HG03378 (cell line): ENCODE results near the gene MNS1.
"Not testable (repeated sequence)": the region's sequence is repeated elsewhere in the genome, so short reads cannot be mapped to it uniquely, and the experiment has no call there.

Source experiments
- ATAC-seq: cut with Tn5 transposase; IDR thresholded peaks from one replicate; pipeline ENCODE4 v1.9.1; 2021; ENCODE audit warnings: mild to moderate bottlenecking, moderate library complexity; ENCODE audit not compliant: unreplicated experiment

Gene MNS1

DNA sequence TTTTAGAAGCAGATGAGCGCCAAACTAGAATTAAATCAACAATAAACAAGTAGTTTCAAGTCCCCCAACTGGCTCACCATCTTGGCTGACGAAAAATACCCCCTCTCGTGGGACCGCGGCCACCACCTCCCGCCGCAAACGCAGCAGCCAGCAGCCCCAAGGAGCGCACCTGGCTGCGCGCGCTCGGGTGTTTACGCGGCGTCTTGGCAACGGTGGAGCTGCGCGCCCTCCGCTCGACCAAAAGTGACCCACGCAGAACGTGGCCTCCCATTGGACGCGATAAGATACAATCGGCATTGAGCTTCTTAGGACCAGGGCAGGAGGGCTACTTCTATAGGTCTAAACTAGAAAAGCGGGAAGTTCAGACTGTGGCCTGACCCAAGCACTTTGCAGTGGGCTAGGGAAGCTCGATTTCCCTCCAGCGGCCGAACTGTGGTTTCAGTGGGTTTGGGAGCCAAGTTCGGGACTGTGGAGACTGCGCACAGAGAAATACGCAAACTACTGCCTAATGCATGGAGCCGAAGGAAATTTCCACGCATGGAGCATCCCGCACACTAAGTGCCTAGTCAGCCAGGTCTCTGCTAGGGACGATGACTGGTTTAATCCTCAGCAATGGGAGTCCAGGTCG is at the start of gene MNS1:
MNS1 (minus strand) TSS at position 245 of the 628 bp plus-strand sequence; CDS start at position 80, 165 bp downstream.
- ATAC-seq = peak; percentile 99

DNA sequence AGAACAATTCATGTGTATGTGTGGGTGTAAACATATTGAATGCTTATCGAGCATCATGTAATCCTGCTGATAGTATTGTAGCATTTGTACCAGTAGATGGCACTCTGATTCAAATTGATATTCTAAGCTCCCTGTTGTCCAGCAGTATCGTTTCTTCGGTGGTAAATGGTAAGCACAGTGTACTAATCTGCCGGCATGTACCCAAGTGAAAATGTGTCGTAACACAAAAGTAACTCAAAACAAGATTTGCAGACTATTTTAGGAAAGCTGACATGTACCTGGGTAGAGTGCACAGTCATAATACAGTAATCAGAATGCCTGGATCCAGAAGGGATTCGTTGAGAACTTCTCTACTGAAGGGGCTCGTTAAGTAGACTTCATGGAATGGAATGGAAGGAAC is 31.7 kb upstream of the MNS1 start:
- peak; percentile 76 for ATAC-seq

GRCh38 chr15:56495533-56495932 is 30.6 kb upstream of the MNS1 start:
- no peak for ATAC-seq

- ATAC-seq = no peak
Observed at GRCh38 chr15:56495053-56495452, 30.1 kb upstream of the MNS1 start.

- no peak for ATAC-seq
Observed at GRCh38 chr15:56492791-56493555, 28.0 kb upstream of the MNS1 start.

GRCh38 chr15:56492236-56492635 is 27.3 kb upstream of the MNS1 start:
- no peak for ATAC-seq

- no peak for ATAC-seq
Observed at GRCh38 chr15:56491110-56491722, 26.3 kb upstream of the MNS1 start.

- ATAC-seq = no peak
Observed at GRCh38 chr15:56490461-56490860, 25.5 kb upstream of the MNS1 start.

GRCh38 chr15:56486206-56486605 is 21.3 kb upstream of the MNS1 start:
- not testable (repeated sequence) for ATAC-seq

DNA sequence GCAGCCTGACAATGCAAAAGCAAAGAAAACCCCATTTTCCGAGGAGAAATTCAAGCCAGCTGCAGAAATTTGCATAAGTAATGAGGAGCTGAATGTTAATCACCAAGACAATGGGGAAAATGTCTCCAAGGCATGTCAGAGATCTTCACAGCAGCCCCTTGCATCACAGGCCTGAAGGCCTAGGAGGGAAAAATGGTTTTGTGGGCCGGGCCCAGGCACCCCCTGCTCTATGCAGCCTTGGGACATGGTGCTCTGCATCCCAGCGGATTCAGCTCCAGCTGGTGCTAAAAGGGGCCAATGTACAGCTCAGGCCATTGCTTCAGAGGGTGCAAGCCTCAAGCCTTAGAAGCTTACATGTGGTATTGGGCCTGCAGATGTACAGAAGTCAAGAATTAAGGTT is 20.5 kb upstream of the MNS1 start:
- not testable (repeated sequence) for ATAC-seq

GRCh38 chr15:56484287-56484686 is 19.4 kb upstream of the MNS1 start:
- no peak for ATAC-seq

DNA sequence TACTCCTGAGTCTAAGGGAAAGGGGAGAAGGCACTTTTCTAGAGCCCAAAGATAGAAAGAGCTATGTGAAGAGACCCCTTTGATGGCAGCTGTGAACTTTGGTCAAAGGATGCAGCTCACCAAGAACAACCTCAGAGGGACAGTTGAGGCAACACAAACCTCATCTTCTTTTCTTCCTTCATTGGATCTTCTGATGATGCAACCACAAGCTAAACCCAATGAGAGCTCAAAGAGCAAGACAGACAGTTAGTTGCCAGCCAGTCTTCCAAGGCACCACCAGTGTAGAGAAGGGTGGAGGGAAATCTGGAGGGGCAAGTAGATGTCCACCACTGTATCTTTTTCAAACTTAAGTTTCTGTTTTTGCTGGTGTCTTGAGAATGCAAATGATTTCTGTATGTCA is 10.4 kb upstream of the MNS1 start:
- no peak for ATAC-seq

GRCh38 chr15:56473017-56473416 is 8.1 kb upstream of the MNS1 start:
- no peak for ATAC-seq

DNA sequence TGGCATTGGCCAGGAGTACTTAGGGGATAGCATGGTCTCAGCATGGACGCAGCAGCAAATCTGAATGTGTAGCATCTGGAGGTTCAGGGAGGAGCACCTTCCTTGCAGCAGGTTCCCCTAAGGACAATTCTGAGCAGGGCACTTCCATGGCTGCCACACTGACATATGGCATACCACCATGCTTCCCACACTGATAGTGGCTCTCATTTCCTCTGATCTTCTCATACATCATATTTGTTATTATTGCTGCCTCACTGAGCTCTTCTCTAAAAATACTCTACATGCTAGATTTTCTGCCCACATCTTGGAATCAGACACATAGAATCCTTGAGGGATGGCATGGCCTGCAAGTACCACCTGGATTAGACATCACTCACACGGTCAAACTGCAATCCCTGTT is 7.3 kb upstream of the MNS1 start:
- ATAC-seq = no peak

- no peak for ATAC-seq
Observed at GRCh38 chr15:56471440-56472069, 6.6 kb upstream of the MNS1 start.

- no peak for ATAC-seq
Observed at GRCh38 chr15:56469483-56469882, 4.5 kb upstream of the MNS1 start.

DNA sequence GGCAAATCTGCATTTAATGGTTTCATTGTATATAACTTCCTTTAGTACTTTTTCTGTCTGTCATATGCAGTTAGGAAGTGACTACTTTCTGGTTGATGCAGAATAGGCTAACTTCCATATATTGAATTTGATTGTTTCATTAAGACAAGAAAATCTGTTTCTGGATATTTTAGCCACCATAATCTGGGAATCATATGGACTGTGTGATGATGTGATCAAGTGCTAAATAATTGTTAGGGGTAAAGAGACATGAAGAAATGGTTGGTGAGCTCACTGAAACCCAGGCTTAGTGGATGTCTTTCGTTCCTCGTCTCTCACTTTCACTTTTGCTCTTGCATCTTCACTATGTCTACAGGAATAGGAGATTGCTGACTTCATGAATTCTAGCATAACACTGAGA is 3.5 kb upstream of the MNS1 start:
- ATAC-seq = peak; percentile 55

DNA sequence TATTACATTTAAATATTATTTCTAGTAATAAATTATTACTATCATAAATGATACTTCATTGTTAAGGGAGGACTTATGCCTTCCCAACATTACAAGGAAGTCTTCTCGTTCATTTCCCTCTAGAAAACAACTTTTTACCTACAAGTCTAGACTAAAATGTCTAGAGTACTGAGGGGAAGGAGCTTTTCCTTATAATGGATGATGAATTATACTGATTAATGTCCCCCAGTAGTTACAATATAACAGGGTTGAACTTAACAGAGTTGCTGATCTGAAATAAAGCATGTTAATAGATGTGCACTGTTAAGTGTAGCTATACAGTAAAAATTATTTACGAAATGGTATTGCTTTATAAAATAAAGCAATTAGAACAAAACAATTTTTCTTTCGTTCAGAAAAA is 2.7 kb upstream of the MNS1 start:
- ATAC-seq = no peak

DNA sequence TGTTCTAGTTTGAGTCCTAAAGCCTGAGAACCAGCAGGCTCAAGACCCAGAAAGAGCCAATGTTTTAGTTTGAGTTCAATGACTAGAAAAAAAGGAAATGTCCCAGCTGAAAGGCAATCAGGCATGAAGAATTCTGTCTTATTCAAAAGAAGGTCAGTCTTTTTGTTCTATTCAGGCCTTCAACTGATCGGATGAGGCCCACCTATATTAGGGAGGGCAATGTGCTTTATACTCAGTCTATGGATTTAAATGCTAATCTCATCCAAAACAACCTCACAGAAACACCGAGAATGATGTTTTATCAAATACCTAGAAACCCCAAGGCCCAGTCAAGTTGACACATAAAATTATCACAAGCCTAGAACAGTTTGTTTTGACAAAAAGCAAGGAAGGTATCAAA is 4.0 kb downstream of the MNS1 start:
- ATAC-seq = no peak

GRCh38 chr15:56460071-56460470 is 4.9 kb downstream of the MNS1 start:
- no peak for ATAC-seq

DNA sequence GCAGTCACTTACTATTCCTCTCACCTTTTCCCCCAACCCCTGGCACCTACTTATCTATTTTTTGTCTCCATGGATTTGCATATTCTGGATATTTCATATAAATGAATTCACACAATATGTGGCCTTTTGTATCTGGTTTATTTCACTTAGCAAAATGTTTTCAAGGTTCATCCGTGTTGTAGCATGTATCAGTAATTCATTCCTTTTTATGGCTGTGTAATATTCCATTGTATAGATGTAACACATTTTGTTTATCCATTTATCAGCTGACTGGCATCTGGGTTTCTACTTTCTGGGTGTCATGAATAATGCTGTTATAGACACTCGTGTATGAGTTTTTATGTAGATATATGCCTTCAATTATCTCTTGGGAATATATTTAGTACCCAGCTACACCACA is 5.8 kb downstream of the MNS1 start:
- ATAC-seq = no peak

DNA sequence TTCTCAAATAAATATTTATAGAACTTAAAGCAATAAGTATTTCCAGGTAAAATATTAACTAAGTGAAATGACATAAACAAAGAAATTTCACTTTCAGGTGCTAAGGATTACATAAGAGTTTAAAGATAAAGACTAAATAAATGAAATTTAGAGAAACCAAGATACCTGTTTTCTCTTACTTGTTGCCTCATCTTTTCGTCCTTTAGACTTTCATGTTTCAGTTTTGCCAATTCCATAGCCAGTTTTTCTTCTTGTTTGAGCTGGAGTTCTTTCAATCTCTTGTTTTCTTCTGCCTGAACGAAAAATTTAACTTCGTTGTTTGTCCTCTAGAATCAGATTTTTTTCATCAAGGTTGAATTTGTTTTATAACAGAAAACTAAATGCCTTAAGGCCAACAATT is 8.7 kb downstream of the MNS1 start:
- ATAC-seq = no peak
